Activated naive CD8-positive, alpha-beta T cell treated with anti-CD3 and anti-CD28 coated beads, Interleukin-2, amount 50 U/mL, for 24 hours (primary cell): Measurements from ENCODE around the gene RIPK3.
"Not testable (repeated sequence)": the region's sequence is repeated elsewhere in the genome, so short reads cannot be mapped to it uniquely, and the experiment has no call there.

Source experiments
- ATAC-seq: fragments of 150-1000 bp; cut with Tn5 transposase; one replicate; pipeline ENCODE4 v1.10.0; 2021
- DNase-seq: peaks from one replicate; pipeline ENCODE4 v3.0.0; 2021
- H3K27ac Mint-ChIP-seq: one replicate; pipeline ENCODE4 v1.8.0; 2021; ENCODE audit warnings: mild to moderate bottlenecking, mixed read lengths
- H3K27me3 Mint-ChIP-seq: one replicate; pipeline ENCODE4 v1.8.0; 2021; ENCODE audit warnings: mixed read lengths
- H3K36me3 Mint-ChIP-seq: one replicate; pipeline ENCODE4 v1.8.0; 2021; ENCODE audit warnings: low read depth, mixed read lengths
- H3K4me1 Mint-ChIP-seq: one replicate; pipeline ENCODE4 v1.8.0; 2021; ENCODE audit warnings: mixed read lengths
- H3K4me3 Mint-ChIP-seq: one replicate; pipeline ENCODE4 v1.8.0; 2021; ENCODE audit warnings: mild to moderate bottlenecking, moderate library complexity, mixed read lengths
- H3K9me3 Mint-ChIP-seq: one replicate; pipeline ENCODE4 v1.8.0; 2021; ENCODE audit warnings: mixed read lengths

Gene RIPK3

GRCh38 chr14:24364841-24365240, 25.1 kb upstream of the RIPK3 start:
- peaks cover 36% of the 10 kb centered on the region for H3K27me3 Mint-ChIP-seq

GRCh38 chr14:24363401-24363800, 23.6 kb upstream of the RIPK3 start:
- DNase-seq (no peak), ATAC-seq (no peak)
- Mint-ChIP-seq H3K27me3 (peaks cover 34% of the 10 kb centered on the region), H3K4me1 (peaks cover 28% of the 10 kb centered on the region), H3K4me3 (no peak overlapping the region), H3K36me3 (no peaks in the 10 kb centered on the region), H3K9me3 (no peaks in the 10 kb centered on the region), H3K27ac (no peak overlapping the region)

More at GRCh38 chr14:24364841-24365240, 25.1 kb upstream of the RIPK3 start:
- ATAC-seq (no peak), DNase-seq (no peak)
- Mint-ChIP-seq H3K36me3 (no peaks in the 10 kb centered on the region), H3K9me3 (no peaks in the 10 kb centered on the region), H3K27ac (no peak overlapping the region), H3K4me3 (no peak overlapping the region), H3K4me1 (peaks cover 31% of the 10 kb centered on the region)

GRCh38 chr14:24362241-24362960, 22.6 kb upstream of the RIPK3 start:
- H3K4me3 Mint-ChIP-seq, result no peak overlapping the region
- no peaks in the 10 kb centered on the region for H3K36me3 Mint-ChIP-seq
- H3K4me1 Mint-ChIP-seq, result peaks cover 20% of the 10 kb centered on the region
- H3K27me3 Mint-ChIP-seq, result peaks cover 29% of the 10 kb centered on the region
- ATAC-seq, result no peak
- no peak for DNase-seq
- H3K9me3 Mint-ChIP-seq, result no peaks in the 10 kb centered on the region
- H3K27ac Mint-ChIP-seq, result no peak overlapping the region

- H3K27me3 Mint-ChIP-seq, result peaks cover 26% of the 10 kb centered on the region
- ATAC-seq (no peak), DNase-seq (no peak)
- no peaks in the 10 kb centered on the region for H3K9me3 Mint-ChIP-seq
- H3K4me1 Mint-ChIP-seq, result peaks cover 14% of the 10 kb centered on the region
- H3K27ac Mint-ChIP-seq, result no peak overlapping the region
- H3K4me3 Mint-ChIP-seq, result no peak overlapping the region
- H3K36me3 Mint-ChIP-seq, result no peaks in the 10 kb centered on the region
Measured at GRCh38 chr14:24361326-24361725, 21.5 kb upstream of the RIPK3 start.

GRCh38 chr14:24360281-24360680, 20.5 kb upstream of the RIPK3 start:
- H3K27me3 Mint-ChIP-seq, result peaks cover 19% of the 10 kb centered on the region
- H3K9me3 Mint-ChIP-seq, result no peaks in the 10 kb centered on the region
- H3K27ac Mint-ChIP-seq, result no peak overlapping the region
- DNase-seq (no peak), ATAC-seq (no peak)
- peaks cover 4% of the 10 kb centered on the region for H3K4me1 Mint-ChIP-seq
- H3K36me3 Mint-ChIP-seq, result no peaks in the 10 kb centered on the region
- H3K4me3 Mint-ChIP-seq, result no peak overlapping the region

GRCh38 chr14:24356208-24356607, 16.4 kb upstream of the RIPK3 start:
- ATAC-seq (no peak), DNase-seq (no peak)
- no peaks in the 10 kb centered on the region for H3K36me3 Mint-ChIP-seq
- H3K4me1 Mint-ChIP-seq, result peaks cover 3% of the 10 kb centered on the region
- H3K27me3 Mint-ChIP-seq, result peaks cover 30% of the 10 kb centered on the region
- H3K4me3 Mint-ChIP-seq, result no peak overlapping the region
- no peaks in the 10 kb centered on the region for H3K9me3 Mint-ChIP-seq
- H3K27ac Mint-ChIP-seq, result no peak overlapping the region

GRCh38 chr14:24355009-24355408, 15.2 kb upstream of the RIPK3 start:
- no peak overlapping the region for H3K4me3 Mint-ChIP-seq
- no peak overlapping the region for H3K27ac Mint-ChIP-seq
- ATAC-seq, result no peak
- peaks cover 41% of the 10 kb centered on the region for H3K27me3 Mint-ChIP-seq
- no peak for DNase-seq
- no peaks in the 10 kb centered on the region for H3K9me3 Mint-ChIP-seq
- no peaks in the 10 kb centered on the region for H3K36me3 Mint-ChIP-seq
- H3K4me1 Mint-ChIP-seq, result peaks cover 3% of the 10 kb centered on the region

- peaks cover 41% of the 10 kb centered on the region for H3K27me3 Mint-ChIP-seq
- H3K4me3 Mint-ChIP-seq, H3K27ac Mint-ChIP-seq, H3K36me3 Mint-ChIP-seq, DNase-seq, ATAC-seq, H3K9me3 Mint-ChIP-seq, H3K4me1 Mint-ChIP-seq: not testable (repeated sequence)
Measured at GRCh38 chr14:24354482-24354825, 14.7 kb upstream of the RIPK3 start.

- H3K27me3 Mint-ChIP-seq, result peaks cover 46% of the 10 kb centered on the region
- H3K27ac Mint-ChIP-seq, result no peak overlapping the region
- ATAC-seq (peak; percentile 46), DNase-seq (no peak)
- H3K36me3 Mint-ChIP-seq, result no peaks in the 10 kb centered on the region
- no peaks in the 10 kb centered on the region for H3K9me3 Mint-ChIP-seq
- peaks cover 3% of the 10 kb centered on the region for H3K4me1 Mint-ChIP-seq
- no peak overlapping the region for H3K4me3 Mint-ChIP-seq
Measured at GRCh38 chr14:24353559-24354481, 14.0 kb upstream of the RIPK3 start.

GRCh38 chr14:24351517-24351916, 11.7 kb upstream of the RIPK3 start:
- ATAC-seq (no peak), DNase-seq (no peak)
- peaks cover 3% of the 10 kb centered on the region for H3K4me1 Mint-ChIP-seq
- no peaks in the 10 kb centered on the region for H3K36me3 Mint-ChIP-seq
- H3K4me3 Mint-ChIP-seq, result no peak overlapping the region
- H3K27me3 Mint-ChIP-seq, result peaks cover 53% of the 10 kb centered on the region
- H3K9me3 Mint-ChIP-seq, result no peaks in the 10 kb centered on the region
- no peak overlapping the region for H3K27ac Mint-ChIP-seq

GRCh38 chr14:24349742-24350141, 10.0 kb upstream of the RIPK3 start:
- Mint-ChIP-seq H3K36me3 (no peaks in the 10 kb centered on the region), H3K9me3 (no peaks in the 10 kb centered on the region), H3K4me3 (no peak overlapping the region), H3K27ac (no peak overlapping the region), H3K27me3 (peaks cover 56% of the 10 kb centered on the region), H3K4me1 (peaks cover 3% of the 10 kb centered on the region)
- ATAC-seq (no peak), DNase-seq (no peak)

GRCh38 chr14:24348186-24348585, 8.4 kb upstream of the RIPK3 start:
- no peaks in the 10 kb centered on the region for H3K4me1 Mint-ChIP-seq
- H3K27me3 Mint-ChIP-seq, result peaks cover 57% of the 10 kb centered on the region
- ATAC-seq, result no peak
- no peaks in the 10 kb centered on the region for H3K9me3 Mint-ChIP-seq
- no peak for DNase-seq
- H3K36me3 Mint-ChIP-seq, result no peaks in the 10 kb centered on the region
- H3K4me3 Mint-ChIP-seq, result no peak overlapping the region
- no peak overlapping the region for H3K27ac Mint-ChIP-seq

- no peaks in the 10 kb centered on the region for H3K4me1 Mint-ChIP-seq
- H3K27me3 Mint-ChIP-seq, result peaks cover 51% of the 10 kb centered on the region
- no peaks in the 10 kb centered on the region for H3K9me3 Mint-ChIP-seq
- H3K27ac Mint-ChIP-seq, result no peak overlapping the region
- H3K36me3 Mint-ChIP-seq, result no peaks in the 10 kb centered on the region
- ATAC-seq, result no peak
- no peak overlapping the region for H3K4me3 Mint-ChIP-seq
- DNase-seq, result no peak
Measured at GRCh38 chr14:24347134-24347533, 7.3 kb upstream of the RIPK3 start.

GRCh38 chr14:24343795-24344660, 4.2 kb upstream of the RIPK3 start:
- Mint-ChIP-seq H3K9me3 (no peaks in the 10 kb centered on the region), H3K4me1 (peaks cover 11% of the 10 kb centered on the region), H3K4me3 (no peak overlapping the region), H3K36me3 (no peaks in the 10 kb centered on the region), H3K27me3 (peaks cover 26% of the 10 kb centered on the region), H3K27ac (no peak overlapping the region)
- ATAC-seq (no peak), DNase-seq (no peak)
